ENCODE results near the gene CDPF1.

DNA sequence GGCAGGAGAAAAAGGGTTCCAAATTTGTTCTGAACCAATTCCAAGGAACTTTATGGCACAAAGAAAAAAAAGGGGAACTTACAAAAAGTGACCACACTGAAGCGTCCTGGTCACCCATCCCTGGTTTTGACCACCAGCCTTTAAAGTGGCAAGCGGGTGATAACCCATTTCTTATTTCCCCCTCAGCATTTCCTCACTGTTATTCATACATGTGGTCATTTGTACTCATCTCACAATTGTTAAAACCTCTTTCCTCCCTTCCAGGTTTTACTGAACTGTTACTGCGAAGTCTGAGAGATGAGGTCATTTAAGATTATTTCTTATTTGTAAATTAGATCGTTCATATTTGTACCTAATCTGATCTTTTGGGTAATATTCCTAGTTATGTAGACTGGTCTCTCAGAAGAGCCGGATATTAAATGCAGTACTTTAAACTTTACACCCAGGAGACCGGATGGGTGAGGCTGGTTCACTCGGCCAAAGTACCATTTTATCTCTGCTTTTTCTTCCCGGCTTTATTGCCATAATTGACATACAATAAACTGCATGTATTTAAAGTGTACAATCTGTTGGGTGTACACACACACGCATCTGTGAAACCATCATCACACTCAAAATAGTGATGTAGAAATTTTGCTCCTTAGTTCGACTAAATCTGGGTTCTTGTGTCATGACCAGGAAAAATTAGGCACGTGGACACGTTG lies 47.0 kb downstream of the CDPF1 start:
- TF ChIP-seq POLR2AphosphoS5 (IDR thresholded peaks at IDR 0.05; ENCODE audit: borderline replicate concordance, low read depth, low read length) (no peak), EZH2 (IDR thresholded peaks at IDR 0.05) (no peak), FOXP2 (optimal IDR thresholded peaks at IDR 0.05; ENCODE audit: control extremely low read depth, extremely low read length, insufficient read depth) (no peak)
